ENCODE data around the gene MT1E. TPM values are rescaled to one million over a fixed set of nuclear protein-coding genes. Genes with fewer than 3 reads are reported as not detected.
"Not testable (repeated sequence)": the region's sequence is repeated elsewhere in the genome, so short reads cannot be mapped to it uniquely, and the experiment has no call there.

The MT1E gene
- total and polyA plus RNA-seq, 12 donors, result 105 to 1,395 (median 413) TPM

- Histone ChIP-seq H3K36me3 (replicated peaks in 1 of 2) (no peaks in the 10 kb centered on the region), H3K4me1 (replicated peaks in 1 of 2) (no peaks in the 10 kb centered on the region), H3K27me3 (no peaks in the 10 kb centered on the region), H3K27ac (no peak overlapping the region), H3K4me3 (no peak overlapping the region), H3K9me3 (replicated peaks in 1 of 3) (no peaks in the 10 kb centered on the region)
- intact Hi-C loops (cut with DNase I), result no loop called here
- TF ChIP-seq POLR2A (IDR thresholded peaks at IDR 0.05), result no peak
- TF ChIP-seq CTCF (IDR thresholded peaks at IDR 0.05), result no peak
- DNase-seq, result peak in 1 of 7 donors; percentile 7
- 79 to 89% (median 83%) methylated on average over 6 of the region's 6 CpGs for WGBS, 4 donors
Measured at GRCh38 chr16:56580391-56581048, 45.1 kb upstream of the MT1E start.

GRCh38 chr16:56582911-56583310 lies 42.7 kb upstream of the MT1E start:
- intact Hi-C loops (cut with DNase I); DNase-seq; H3K27me3 ChIP-seq; H3K9me3 ChIP-seq (replicated peaks in 1 of 3); H3K27ac ChIP-seq; H3K4me3 ChIP-seq; H3K4me1 ChIP-seq (replicated peaks in 1 of 2); H3K36me3 ChIP-seq (replicated peaks in 1 of 2): not testable (repeated sequence)
- WGBS, 4 donors, result 93 to 100% (median 96%) methylated on average over 2 of the region's 2 CpGs

GRCh38 chr16:56583351-56584168 lies 42.0 kb upstream of the MT1E start:
- Histone ChIP-seq H3K27ac (no peak overlapping the region), H3K4me3 (no peak overlapping the region), H3K4me1 (replicated peaks in 1 of 2) (no peaks in the 10 kb centered on the region), H3K27me3 (no peaks in the 10 kb centered on the region), H3K36me3 (replicated peaks in 1 of 2) (no peaks in the 10 kb centered on the region), H3K9me3 (replicated peaks in 1 of 3) (no peaks in the 10 kb centered on the region)
- TF ChIP-seq CTCF (IDR thresholded peaks at IDR 0.05) (no peak), POLR2A (IDR thresholded peaks at IDR 0.05) (no peak)
- peak in 1 of 7 donors; percentile 34 for DNase-seq
- intact Hi-C loops (cut with DNase I), result no loop called here
- 78 to 82% (median 80%) methylated on average over 10 to 11 of the region's 11 CpGs for WGBS, 4 donors

GRCh38 chr16:56584276-56584675 lies 41.3 kb upstream of the MT1E start:
- no peaks in the 10 kb centered on the region for H3K36me3 ChIP-seq (replicated peaks in 1 of 2)
- no peaks in the 10 kb centered on the region for H3K9me3 ChIP-seq (replicated peaks in 1 of 3)
- H3K4me1 ChIP-seq (replicated peaks in 1 of 2), result peaks cover 0 to 6% of the 10 kb centered on the region in 2 donors
- DNase-seq, result peak in 1 of 7 donors; percentile 36
- H3K27ac ChIP-seq, result no peak overlapping the region
- WGBS, 4 donors, result 83 to 97% (median 86%) methylated on average over 11 of the region's 11 CpGs
- H3K4me3 ChIP-seq, result no peak overlapping the region
- TF ChIP-seq CTCF (IDR thresholded peaks at IDR 0.05) (no peak), POLR2A (IDR thresholded peaks at IDR 0.05) (no peak)
- intact Hi-C loops (cut with DNase I), result no loop called here
- no peaks in the 10 kb centered on the region for H3K27me3 ChIP-seq

Data from adrenal gland (tissue), 12 donors.